ENCODE measurements around the gene WDR6. TPM values are rescaled to one million over a fixed set of nuclear protein-coding genes. Genes with fewer than 3 reads are reported as not detected.

The WDR6 gene
- total and polyA plus RNA-seq, 9 of the 15 experiments (the other 6 are each of a cell fraction or from before 2014, with no cell fraction given): 8.9 to 90.6 (median 44.7) TPM

DNA sequence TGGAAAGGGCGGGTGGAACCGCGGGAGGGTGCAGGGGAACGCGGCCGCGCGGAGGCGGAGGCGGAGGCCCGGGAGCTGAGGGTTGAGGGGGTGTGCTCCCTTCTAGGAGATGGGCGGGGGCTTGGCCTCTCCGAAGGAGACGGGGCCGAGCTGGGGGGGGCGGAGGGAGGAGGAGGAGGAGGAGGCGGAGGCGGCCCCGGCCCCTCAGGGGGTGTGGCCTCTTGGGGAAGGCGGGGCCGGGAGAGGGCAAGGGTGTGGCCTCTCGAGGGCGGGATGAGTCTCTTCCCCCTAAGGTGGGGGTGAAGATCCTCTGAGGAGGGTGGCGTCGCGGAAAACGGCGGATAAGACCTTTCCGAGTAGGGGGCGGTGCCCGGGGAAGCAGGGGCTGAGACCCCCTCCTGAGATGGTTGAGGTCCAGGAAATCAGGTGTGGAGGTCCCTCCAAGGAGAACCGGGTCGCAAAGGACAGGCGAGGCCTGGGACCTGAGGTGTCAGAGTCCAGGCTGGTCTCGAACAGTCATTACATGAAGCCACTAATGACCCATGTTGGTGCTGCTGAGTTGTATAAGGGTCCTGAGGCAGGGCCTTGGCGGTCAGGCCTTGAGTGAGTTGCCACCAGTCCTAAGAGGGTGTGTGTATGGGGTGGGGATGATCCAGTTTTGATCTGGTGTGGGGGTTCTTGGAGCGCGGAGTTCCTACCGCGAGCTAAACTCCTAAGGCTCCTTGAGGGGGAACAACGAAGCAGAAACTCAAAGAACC, 759 bp downstream of the WDR6 start (continued):
- TF ChIP-seq RFX5 (IDR thresholded peaks at IDR 0.05; ENCODE audit: low read depth, low read length): no peak
- peak; percentile 49 for TF ChIP-seq HMGN3 (IDR thresholded peaks at IDR 0.05; ENCODE audit: borderline replicate concordance, extremely low read depth, insufficient read length, low read depth, low read length)
- TF ChIP-seq BRCA1 (IDR thresholded peaks at IDR 0.05): no peak
- no peak for TF ChIP-seq BRCA1 (CRISPR knock-in tag; IDR thresholded peaks at IDR 0.05)
- no peak for TF ChIP-seq NFE2 (IDR thresholded peaks at IDR 0.05; ENCODE audit: low read depth)
- TF ChIP-seq, protein P1, sequence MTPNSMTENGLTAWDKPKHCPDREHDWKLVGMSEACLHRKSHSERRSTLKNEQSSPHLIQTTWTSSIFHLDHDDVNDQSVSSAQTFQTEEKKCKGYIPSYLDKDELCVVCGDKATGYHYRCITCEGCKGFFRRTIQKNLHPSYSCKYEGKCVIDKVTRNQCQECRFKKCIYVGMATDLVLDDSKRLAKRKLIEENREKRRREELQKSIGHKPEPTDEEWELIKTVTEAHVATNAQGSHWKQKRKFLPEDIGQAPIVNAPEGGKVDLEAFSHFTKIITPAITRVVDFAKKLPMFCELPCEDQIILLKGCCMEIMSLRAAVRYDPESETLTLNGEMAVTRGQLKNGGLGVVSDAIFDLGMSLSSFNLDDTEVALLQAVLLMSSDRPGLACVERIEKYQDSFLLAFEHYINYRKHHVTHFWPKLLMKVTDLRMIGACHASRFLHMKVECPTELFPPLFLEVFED (CRISPR knock-in tag; conservative IDR thresholded peaks at IDR 0.05): no peak
- TF ChIP-seq MIER1 (IDR thresholded peaks at IDR 0.05; ENCODE audit: low read depth): no peak
- no peak for TF ChIP-seq TAF7 (tag; IDR thresholded peaks at IDR 0.05)
- TF ChIP-seq, protein P2, sequence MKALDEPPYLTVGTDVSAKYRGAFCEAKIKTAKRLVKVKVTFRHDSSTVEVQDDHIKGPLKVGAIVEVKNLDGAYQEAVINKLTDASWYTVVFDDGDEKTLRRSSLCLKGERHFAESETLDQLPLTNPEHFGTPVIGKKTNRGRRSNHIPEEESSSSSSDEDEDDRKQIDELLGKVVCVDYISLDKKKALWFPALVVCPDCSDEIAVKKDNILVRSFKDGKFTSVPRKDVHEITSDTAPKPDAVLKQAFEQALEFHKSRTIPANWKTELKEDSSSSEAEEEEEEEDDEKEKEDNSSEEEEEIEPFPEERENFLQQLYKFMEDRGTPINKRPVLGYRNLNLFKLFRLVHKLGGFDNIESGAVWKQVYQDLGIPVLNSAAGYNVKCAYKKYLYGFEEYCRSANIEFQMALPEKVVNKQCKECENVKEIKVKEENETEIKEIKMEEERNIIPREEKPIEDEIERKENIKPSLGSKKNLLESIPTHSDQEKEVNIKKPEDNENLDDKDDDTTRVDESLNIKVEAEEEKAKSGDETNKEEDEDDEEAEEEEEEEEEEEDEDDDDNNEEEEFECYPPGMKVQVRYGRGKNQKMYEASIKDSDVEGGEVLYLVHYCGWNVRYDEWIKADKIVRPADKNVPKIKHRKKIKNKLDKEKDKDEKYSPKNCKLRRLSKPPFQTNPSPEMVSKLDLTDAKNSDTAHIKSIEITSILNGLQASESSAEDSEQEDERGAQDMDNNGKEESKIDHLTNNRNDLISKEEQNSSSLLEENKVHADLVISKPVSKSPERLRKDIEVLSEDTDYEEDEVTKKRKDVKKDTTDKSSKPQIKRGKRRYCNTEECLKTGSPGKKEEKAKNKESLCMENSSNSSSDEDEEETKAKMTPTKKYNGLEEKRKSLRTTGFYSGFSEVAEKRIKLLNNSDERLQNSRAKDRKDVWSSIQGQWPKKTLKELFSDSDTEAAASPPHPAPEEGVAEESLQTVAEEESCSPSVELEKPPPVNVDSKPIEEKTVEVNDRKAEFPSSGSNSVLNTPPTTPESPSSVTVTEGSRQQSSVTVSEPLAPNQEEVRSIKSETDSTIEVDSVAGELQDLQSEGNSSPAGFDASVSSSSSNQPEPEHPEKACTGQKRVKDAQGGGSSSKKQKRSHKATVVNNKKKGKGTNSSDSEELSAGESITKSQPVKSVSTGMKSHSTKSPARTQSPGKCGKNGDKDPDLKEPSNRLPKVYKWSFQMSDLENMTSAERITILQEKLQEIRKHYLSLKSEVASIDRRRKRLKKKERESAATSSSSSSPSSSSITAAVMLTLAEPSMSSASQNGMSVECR (CRISPR knock-in tag; IDR thresholded peaks at IDR 0.05): peak; percentile 8; the same call in 1 of the 2 replicates
- no peak for TF ChIP-seq ZC3H4 (CRISPR knock-in tag; IDR thresholded peaks at IDR 0.05; ENCODE audit: borderline replicate concordance)
- TF ChIP-seq CBX8 (IDR thresholded peaks at IDR 0.05; ENCODE audit: borderline replicate concordance, extremely low read depth, low read depth, low read length, poor library complexity, severe bottlenecking): no peak
- TF ChIP-seq GATAD2B (IDR thresholded peaks at IDR 0.05; ENCODE audit: borderline replicate concordance): no peak
- peak; percentile 50; the same call in 1 of the 2 replicates for TF ChIP-seq ZBTB7A (IDR thresholded peaks at IDR 0.05; ENCODE audit: borderline replicate concordance, control insufficient read depth, low read depth, low read length)
- TF ChIP-seq, protein P3, sequence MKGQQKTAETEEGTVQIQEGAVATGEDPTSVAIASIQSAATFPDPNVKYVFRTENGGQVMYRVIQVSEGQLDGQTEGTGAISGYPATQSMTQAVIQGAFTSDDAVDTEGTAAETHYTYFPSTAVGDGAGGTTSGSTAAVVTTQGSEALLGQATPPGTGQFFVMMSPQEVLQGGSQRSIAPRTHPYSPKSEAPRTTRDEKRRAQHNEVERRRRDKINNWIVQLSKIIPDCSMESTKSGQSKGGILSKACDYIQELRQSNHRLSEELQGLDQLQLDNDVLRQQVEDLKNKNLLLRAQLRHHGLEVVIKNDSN (CRISPR knock-in tag; IDR thresholded peaks at IDR 0.05): no peak
- TF ChIP-seq POU5F1 (IDR thresholded peaks at IDR 0.05; ENCODE audit: borderline replicate concordance, low read depth, low read length, partially characterized antibody): no peak
- TF ChIP-seq, protein P4, sequence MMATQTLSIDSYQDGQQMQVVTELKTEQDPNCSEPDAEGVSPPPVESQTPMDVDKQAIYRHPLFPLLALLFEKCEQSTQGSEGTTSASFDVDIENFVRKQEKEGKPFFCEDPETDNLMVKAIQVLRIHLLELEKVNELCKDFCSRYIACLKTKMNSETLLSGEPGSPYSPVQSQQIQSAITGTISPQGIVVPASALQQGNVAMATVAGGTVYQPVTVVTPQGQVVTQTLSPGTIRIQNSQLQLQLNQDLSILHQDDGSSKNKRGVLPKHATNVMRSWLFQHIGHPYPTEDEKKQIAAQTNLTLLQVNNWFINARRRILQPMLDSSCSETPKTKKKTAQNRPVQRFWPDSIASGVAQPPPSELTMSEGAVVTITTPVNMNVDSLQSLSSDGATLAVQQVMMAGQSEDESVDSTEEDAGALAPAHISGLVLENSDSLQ (IDR thresholded peaks at IDR 0.05): no peak
- TF ChIP-seq ZBED1 (IDR thresholded peaks at IDR 0.05): 0 out of 2 replicates have a peak, but pooled peaks have one; percentile 2
- no peak for TF ChIP-seq GTF2E2 (tag; IDR thresholded peaks at IDR 0.05)
